Keratinocyte (primary cell): ENCODE measurements around the gene STRN4. TPM values are rescaled to one million over a fixed set of nuclear protein-coding genes. Genes with fewer than 3 reads are reported as not detected.
"Not testable (repeated sequence)": the region's sequence is repeated elsewhere in the genome, so short reads cannot be mapped to it uniquely, and the experiment has no call there.

Source experiments
- DNase-seq: peaks from one replicate; pipeline ENCODE4 v3.0.0-alpha.2; 2011; ENCODE audit warnings: low read depth, missing footprints, low spot score
- FAIRE-seq: peaks from 2 replicates; lab custom pipeline; 2011; peaks lifted over from hg19 to GRCh38; lab: Jason Lieb, UNC
- H2AFZ ChIP-seq: 2 replicates; pipeline ENCODE4 v1.6.0; 2012; ENCODE audit warnings: low read length, control low read depth, inconsistent platforms; ENCODE audit not compliant: control insufficient read depth
- H3K27ac ChIP-seq: 2 replicates; pipeline ENCODE4 v1.5.1; 2011; ENCODE audit warnings: low read length; ENCODE audit not compliant: control insufficient read depth, insufficient read depth
- H3K27me3 ChIP-seq: 3 replicates; pipeline ENCODE4 v1.6.0; 2011; ENCODE audit warnings: low read length; ENCODE audit not compliant: control insufficient read depth, insufficient read depth; ENCODE audit errors: extremely low read depth
- H3K36me3 ChIP-seq, 2 experiments: 2 replicates in 1 of 2; 3 replicates in 1 of 2; pipeline ENCODE4 v1.5.1; 2011; ENCODE audit warnings: low read length in 2 of 2, mild to moderate bottlenecking in 1 of 2; ENCODE audit not compliant: control insufficient read depth in 2 of 2, insufficient read depth in 2 of 2; ENCODE audit errors: extremely low read depth in 1 of 2
- H3K4me1 ChIP-seq: 3 replicates; pipeline ENCODE4 v1.5.1; 2011; ENCODE audit warnings: low read length; ENCODE audit not compliant: control insufficient read depth, insufficient read depth; ENCODE audit errors: extremely low read depth
- H3K4me2 ChIP-seq: 3 replicates; pipeline ENCODE4 v1.6.0; 2011; ENCODE audit warnings: low read depth, low read length; ENCODE audit not compliant: control insufficient read depth, insufficient read depth; ENCODE audit errors: extremely low read depth
- H3K4me3 ChIP-seq, 3 experiments: fragments of 200-600 bp in 1 of 3; sonication (generic) in 1 of 3; 2 replicates in 2 of 3; 3 replicates in 1 of 3; pipeline ENCODE4 v1.5.1; 2011 to 2016; ENCODE audit warnings: low read length in 3 of 3, mild to moderate bottlenecking in 3 of 3, control low read depth in 2 of 3, inconsistent platforms in 1 of 3, low read depth in 1 of 3, mixed read lengths in 1 of 3, mixed run types in 1 of 3, moderate library complexity in 1 of 3; ENCODE audit not compliant: control insufficient read depth in 2 of 3, insufficient read depth in 2 of 3; ENCODE audit errors: extremely low read depth in 1 of 3
- H3K79me2 ChIP-seq: 2 replicates; pipeline ENCODE4 v1.6.0; 2012; ENCODE audit warnings: low read length; ENCODE audit not compliant: control insufficient read depth, insufficient read depth
- H3K9ac ChIP-seq: 3 replicates; pipeline ENCODE4 v1.6.0; 2011; ENCODE audit warnings: low read length; ENCODE audit not compliant: control insufficient read depth, insufficient read depth; ENCODE audit errors: extremely low read depth
- H3K9me1 ChIP-seq: 3 replicates; pipeline ENCODE4 v1.6.0; 2011; ENCODE audit warnings: low read length; ENCODE audit not compliant: control insufficient read depth, insufficient read depth; ENCODE audit errors: extremely low read depth
- H3K9me3 ChIP-seq: 2 replicates; pipeline ENCODE4 v1.5.1; 2012; ENCODE audit warnings: low read depth, low read length; ENCODE audit not compliant: control insufficient read depth
- H4K20me1 ChIP-seq: 3 replicates; pipeline ENCODE4 v1.6.0; 2011; ENCODE audit warnings: low read length; ENCODE audit not compliant: control insufficient read depth, insufficient read depth; ENCODE audit errors: extremely low read depth
- CTCF ChIP-seq, 3 experiments: IDR thresholded peaks in 1 of 3; conservative IDR thresholded peaks in 1 of 3; optimal IDR thresholded peaks in 1 of 3; 2 replicates in 2 of 3; 3 replicates in 1 of 3; pipeline versions ENCODE3 to v1.5.1; 2011; ENCODE audit warnings: low read length in 3 of 3, mild to moderate bottlenecking in 3 of 3, moderate library complexity in 2 of 3, control low read depth in 1 of 3, inconsistent platforms in 1 of 3; ENCODE audit not compliant: insufficient read depth in 2 of 3; ENCODE audit errors: extremely low read depth in 1 of 3
- EZH2 ChIP-seq: IDR thresholded peaks from one replicate; pipeline ENCODE4 v1.6.1; 2012; ENCODE audit warnings: inconsistent platforms, mild to moderate bottlenecking, low read length, moderate library complexity
- dilution Hi-C: fragments of 300-500 bp; cut with MboI; formaldehyde crosslinking; loops from one replicate; pipeline ENCODE4 v1.7.0; 2020; ENCODE audit warnings: low sequenced_read_pairs; ENCODE audit not compliant: extremely low pct_ligation_motif_present
- polyA plus RNA-seq, 5 experiments: library from polyadenylated mRNA; depleted of rRNA in 3 of 5; stranded (reverse) in 3 of 5; stranded (forward) in 1 of 5; unstranded in 1 of 5; fragments of >200 nt; gene quantifications; 1 replicate in 1 of 5; 2 replicates in 3 of 5; 3 replicates in 1 of 5; pipeline versions ENCODE4 v1.2.1 to v1.2.3, GENCODE V29; 2011 to 2012; ENCODE audit warnings: missing spikeins in 2 of 5, low read depth in 1 of 5, low replicate concordance in 1 of 5

Gene STRN4
- polyA plus RNA-seq, 1 donor (not counting 4 experiments of a cell fraction or from before 2014, with no cell fraction given) = 37.3 TPM

GRCh38 chr19:46782355-46783019, 36.2 kb upstream of the STRN4 start:
- H3K27me3 ChIP-seq = no peaks in the 10 kb centered on the region
- H3K4me1 ChIP-seq = peaks cover 27% of the 10 kb centered on the region
- dilution Hi-C loops = no loop called here
- peak overlapping the region; percentile 5 for H3K27ac ChIP-seq
- peaks cover 23 to 55% of the 10 kb centered on the region in 2 experiments for H3K36me3 ChIP-seq
- no peak overlapping the region for H3K4me3 ChIP-seq
- TF ChIP-seq CTCF (optimal IDR thresholded peaks at IDR 0.05 in 1 of 3, IDR thresholded peaks at IDR 0.05 in 1 of 3, conservative IDR thresholded peaks at IDR 0.05 in 1 of 3; ENCODE audit: extremely low read depth in 1 of 3, insufficient read depth in 2 of 3, low read length in 3 of 3) = no peak
- TF ChIP-seq EZH2 = no peak
- FAIRE-seq (no peak), DNase-seq (no peak)
- no peaks in the 10 kb centered on the region for H3K9me1 ChIP-seq
- H3K79me2 ChIP-seq = peaks cover 74% of the 10 kb centered on the region
- no peak overlapping the region for H2AFZ ChIP-seq
- no peak overlapping the region for H3K9ac ChIP-seq
- H3K9me3 ChIP-seq = no peaks in the 10 kb centered on the region
- H4K20me1 ChIP-seq = peaks cover 7% of the 10 kb centered on the region
- H3K4me2 ChIP-seq = no peak overlapping the region

GRCh38 chr19:46777956-46778645, 31.9 kb upstream of the STRN4 start:
- H3K4me3 ChIP-seq, dilution Hi-C loops, H2AFZ ChIP-seq, H3K9me1 ChIP-seq, FAIRE-seq, H3K9ac ChIP-seq, H3K27me3 ChIP-seq, H3K27ac ChIP-seq, H3K4me2 ChIP-seq, H3K9me3 ChIP-seq, DNase-seq: not testable (repeated sequence)
- Histone ChIP-seq H4K20me1 (peaks cover 16% of the 10 kb centered on the region), H3K4me1 (peaks cover 11% of the 10 kb centered on the region), H3K36me3 (peaks cover 39 to 48% of the 10 kb centered on the region in 2 experiments), H3K79me2 (peaks cover 36% of the 10 kb centered on the region)
